ENCODE measurements around the gene MGAT4A. TPM values are rescaled to one million over a fixed set of nuclear protein-coding genes. Genes with fewer than 3 reads are reported as not detected.

MGAT4A gene
- total and polyA plus RNA-seq, 2 of the 13 experiments (the other 11 are each of a cell fraction or from before 2014, with no cell fraction given) = 47.2 to 90.9 TPM

DNA sequence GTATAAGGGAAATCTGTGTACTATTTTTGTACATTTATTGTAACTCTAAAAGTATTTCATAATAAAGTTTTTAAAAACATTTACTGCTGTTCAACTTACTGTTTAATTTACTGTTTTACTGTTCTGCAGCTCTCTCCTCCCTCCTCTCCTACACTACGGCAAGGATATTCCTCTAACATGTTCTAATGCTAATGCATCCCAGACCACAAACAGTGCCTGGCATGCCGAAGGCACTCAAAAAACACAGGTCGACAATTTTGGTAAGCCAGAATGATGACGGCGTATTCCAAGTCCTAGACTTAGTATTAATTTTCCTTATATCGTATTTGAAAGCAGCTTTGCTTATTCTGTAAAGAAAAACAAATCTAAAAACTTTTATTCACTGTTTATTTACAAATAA, 13.3 kb downstream of the MGAT4A start (continued):
- TF ChIP-seq, protein P1, sequence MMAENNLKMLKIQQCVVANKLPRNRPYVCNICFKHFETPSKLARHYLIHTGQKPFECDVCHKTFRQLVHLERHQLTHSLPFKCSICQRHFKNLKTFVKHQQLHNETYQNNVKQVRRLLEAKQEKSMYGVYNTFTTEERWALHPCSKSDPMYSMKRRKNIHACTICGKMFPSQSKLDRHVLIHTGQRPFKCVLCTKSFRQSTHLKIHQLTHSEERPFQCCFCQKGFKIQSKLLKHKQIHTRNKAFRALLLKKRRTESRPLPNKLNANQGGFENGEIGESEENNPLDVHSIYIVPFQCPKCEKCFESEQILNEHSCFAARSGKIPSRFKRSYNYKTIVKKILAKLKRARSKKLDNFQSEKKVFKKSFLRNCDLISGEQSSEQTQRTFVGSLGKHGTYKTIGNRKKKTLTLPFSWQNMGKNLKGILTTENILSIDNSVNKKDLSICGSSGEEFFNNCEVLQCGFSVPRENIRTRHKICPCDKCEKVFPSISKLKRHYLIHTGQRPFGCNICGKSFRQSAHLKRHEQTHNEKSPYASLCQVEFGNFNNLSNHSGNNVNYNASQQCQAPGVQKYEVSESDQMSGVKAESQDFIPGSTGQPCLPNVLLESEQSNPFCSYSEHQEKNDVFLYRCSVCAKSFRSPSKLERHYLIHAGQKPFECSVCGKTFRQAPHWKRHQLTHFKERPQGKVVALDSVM (CRISPR knock-in tag; IDR thresholded peaks at IDR 0.05) = no peak
- TF ChIP-seq ESRRA (CRISPR knock-in tag; IDR thresholded peaks at IDR 0.05; ENCODE audit: low read depth) (no peak), MAF1 (CRISPR knock-in tag; IDR thresholded peaks at IDR 0.05; ENCODE audit: borderline replicate concordance) (no peak)
- TF ChIP-seq, protein P2, sequence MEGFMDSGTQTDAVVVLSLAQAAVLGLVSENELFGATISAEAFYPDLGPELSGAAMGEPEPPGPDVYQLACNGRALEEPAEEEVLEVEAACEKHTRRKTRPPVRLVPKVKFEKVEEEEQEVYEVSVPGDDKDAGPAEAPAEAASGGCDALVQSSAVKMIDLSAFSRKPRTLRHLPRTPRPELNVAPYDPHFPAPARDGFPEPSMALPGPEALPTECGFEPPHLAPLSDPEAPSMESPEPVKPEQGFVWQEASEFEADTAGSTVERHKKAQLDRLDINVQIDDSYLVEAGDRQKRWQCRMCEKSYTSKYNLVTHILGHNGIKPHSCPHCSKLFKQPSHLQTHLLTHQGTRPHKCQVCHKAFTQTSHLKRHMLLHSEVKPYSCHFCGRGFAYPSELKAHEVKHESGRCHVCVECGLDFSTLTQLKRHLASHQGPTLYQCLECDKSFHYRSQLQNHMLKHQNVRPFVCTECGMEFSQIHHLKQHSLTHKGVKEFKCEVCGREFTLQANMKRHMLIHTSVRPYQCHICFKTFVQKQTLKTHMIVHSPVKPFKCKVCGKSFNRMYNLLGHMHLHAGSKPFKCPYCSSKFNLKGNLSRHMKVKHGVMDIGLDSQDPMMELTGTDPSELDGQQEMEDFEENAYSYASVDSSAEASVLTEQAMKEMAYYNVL (CRISPR knock-in tag; IDR thresholded peaks at IDR 0.05; ENCODE audit: borderline replicate concordance) = no peak

DNA sequence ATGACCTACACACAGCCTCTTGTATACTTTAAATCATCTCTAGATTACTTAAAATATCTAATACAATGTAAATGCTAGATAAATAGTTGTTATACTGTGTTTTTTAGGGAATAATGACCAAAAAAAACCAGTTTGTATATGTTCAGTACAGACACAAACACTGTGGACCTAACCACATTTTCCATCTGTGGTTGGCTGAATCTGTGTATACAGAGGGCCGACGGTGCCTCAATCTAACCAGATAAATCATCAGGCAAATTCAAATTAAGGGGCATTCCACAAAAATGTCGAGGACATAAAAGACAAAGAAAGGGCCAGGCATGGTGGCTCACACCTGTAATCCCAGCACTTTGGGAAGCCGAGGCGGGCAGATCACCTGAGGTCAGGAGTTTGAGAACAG, 14.1 kb downstream of the MGAT4A start:
- peaks cover 8 to 16% of the 10 kb centered on the region in 2 experiments for H3K36me3 ChIP-seq (replicated peaks in 1 of 2; ENCODE audit: control insufficient read depth in 1 of 2, insufficient read depth in 2 of 2, low read length in 2 of 2)
- H3K79me2 ChIP-seq (ENCODE audit: insufficient read depth, low read length) = peaks cover 69% of the 10 kb centered on the region
- H3K4me2 ChIP-seq (ENCODE audit: low read depth, low read length) = no peak overlapping the region
- DNase-seq (ENCODE audit: low spot score) = no peak
- H3K9ac ChIP-seq (ENCODE audit: insufficient read depth, low read depth, low read length) = no peak overlapping the region
- WGBS (ENCODE audit: low lambda C conversion rate) = 95% methylated on average over 5 of the region's 5 CpGs
- TF ChIP-seq ZNF550 (CRISPR knock-in tag; IDR thresholded peaks at IDR 0.05; ENCODE audit: borderline replicate concordance) (no peak), NFATC3 (CRISPR knock-in tag; IDR thresholded peaks at IDR 0.05) (no peak), MIXL1 (CRISPR knock-in tag; IDR thresholded peaks at IDR 0.05) (no peak)
- TF ChIP-seq, protein P3, sequence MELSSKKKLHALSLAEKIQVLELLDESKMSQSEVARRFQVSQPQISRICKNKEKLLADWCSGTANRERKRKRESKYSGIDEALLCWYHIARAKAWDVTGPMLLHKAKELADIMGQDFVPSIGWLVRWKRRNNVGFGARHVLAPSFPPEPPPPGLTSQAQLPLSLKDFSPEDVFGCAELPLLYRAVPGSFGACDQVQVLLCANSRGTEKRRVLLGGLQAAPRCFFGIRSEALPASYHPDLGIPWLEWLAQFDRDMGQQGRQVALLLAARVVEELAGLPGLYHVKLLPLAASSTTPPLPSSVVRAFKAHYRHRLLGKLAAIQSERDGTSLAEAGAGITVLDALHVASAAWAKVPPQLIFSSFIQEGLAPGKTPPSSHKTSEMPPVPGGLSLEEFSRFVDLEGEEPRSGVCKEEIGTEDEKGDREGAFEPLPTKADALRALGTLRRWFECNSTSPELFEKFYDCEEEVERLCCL (CRISPR knock-in tag; IDR thresholded peaks at IDR 0.05; ENCODE audit: borderline replicate concordance) = no peak
- TF ChIP-seq, protein P4, sequence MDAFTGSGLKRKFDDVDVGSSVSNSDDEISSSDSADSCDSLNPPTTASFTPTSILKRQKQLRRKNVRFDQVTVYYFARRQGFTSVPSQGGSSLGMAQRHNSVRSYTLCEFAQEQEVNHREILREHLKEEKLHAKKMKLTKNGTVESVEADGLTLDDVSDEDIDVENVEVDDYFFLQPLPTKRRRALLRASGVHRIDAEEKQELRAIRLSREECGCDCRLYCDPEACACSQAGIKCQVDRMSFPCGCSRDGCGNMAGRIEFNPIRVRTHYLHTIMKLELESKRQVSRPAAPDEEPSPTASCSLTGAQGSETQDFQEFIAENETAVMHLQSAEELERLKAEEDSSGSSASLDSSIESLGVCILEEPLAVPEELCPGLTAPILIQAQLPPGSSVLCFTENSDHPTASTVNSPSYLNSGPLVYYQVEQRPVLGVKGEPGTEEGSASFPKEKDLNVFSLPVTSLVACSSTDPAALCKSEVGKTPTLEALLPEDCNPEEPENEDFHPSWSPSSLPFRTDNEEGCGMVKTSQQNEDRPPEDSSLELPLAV (CRISPR knock-in tag; conservative IDR thresholded peaks at IDR 0.05; ENCODE audit: low read depth) = no peak
- peaks cover 18% of the 10 kb centered on the region for H3K4me1 ChIP-seq (ENCODE audit: insufficient read depth, low read length)
- no TSS peak for BruUV-seq (replicated peaks)
- H3K9me3 ChIP-seq (ENCODE audit: low read length) = no peaks in the 10 kb centered on the region
- H3K27ac ChIP-seq (ENCODE audit: extremely low read length, insufficient read depth, low read length) = no peak overlapping the region
- no peak overlapping the region for H3K4me3 ChIP-seq (replicated peaks in 1 of 3; ENCODE audit: insufficient read depth in 1 of 3, low read depth in 2 of 3, low read length in 3 of 3)
- ChIA-PET POLR2A (no interaction called here), CTCF (ENCODE audit: low intra/inter-chr PET ratio, low total read pairs) (no interaction called here)
- no peak for FAIRE-seq
- no peaks in the 10 kb centered on the region for H3K27me3 ChIP-seq (ENCODE audit: control insufficient read depth in 1 of 2, insufficient read depth in 2 of 2, low read length in 2 of 2)
- ATAC-seq = no peak
- in situ Hi-C loops (cut with HindIII; ENCODE audit: extremely low pct_ligation_motif_present, low pct_unique_long_range_greater_than_20kb) = no loop called here
- no peak overlapping the region for H2AFZ ChIP-seq (ENCODE audit: low read length)
- H4K20me1 ChIP-seq (ENCODE audit: insufficient read depth, low read length) = no peaks in the 10 kb centered on the region; the same call in 1 of the 2 replicates
- intact Hi-C loops (cut with micrococcal nuclease; ENCODE audit: unreplicated experiment) = no loop called here
